ENCODE measurements around the gene ADAMTS19. TPM values are rescaled to one million over a fixed set of nuclear protein-coding genes. Genes with fewer than 3 reads are reported as not detected.

Gene ADAMTS19
- total and polyA plus RNA-seq, 2 of the 8 experiments (the other 6 are each of a cell fraction or from before 2014, with no cell fraction given) = 17.3 to 28.8 TPM

GRCh38 chr5:129459777-129460671 is at the start of gene ADAMTS19 (continued):
- no peak for TF ChIP-seq CHD7 (IDR thresholded peaks at IDR 0.05; ENCODE audit: insufficient replicate concordance, low read length)
- TF ChIP-seq MAFK (IDR thresholded peaks at IDR 0.05; ENCODE audit: low read depth, low read length) = no peak
- no peak for TF ChIP-seq RFX5 (IDR thresholded peaks at IDR 0.05; ENCODE audit: borderline replicate concordance, low read depth, low read length)
- no peak for TF ChIP-seq SP1 (IDR thresholded peaks at IDR 0.05; ENCODE audit: low read depth, low read length)
- TF ChIP-seq CEBPB (IDR thresholded peaks at IDR 0.05; ENCODE audit: low read depth, low read length) = no peak
- TF ChIP-seq ASH2L (IDR thresholded peaks at IDR 0.05; ENCODE audit: low read length) = peak; percentile 79
- TF ChIP-seq RXRA (IDR thresholded peaks at IDR 0.05; ENCODE audit: insufficient read depth, low read depth, low read length) = no peak
- peak; percentile 83 for TF ChIP-seq RBBP5 (IDR thresholded peaks at IDR 0.05; ENCODE audit: borderline replicate concordance, low read depth, low read length)
- TF ChIP-seq POLR2A (IDR thresholded peaks at IDR 0.05; ENCODE audit: control extremely low read depth in 1 of 2, low read depth in 2 of 2, low read length in 2 of 2) = peak; percentile 29 to 49
- no peak for TF ChIP-seq TEAD4 (IDR thresholded peaks at IDR 0.05; ENCODE audit: low read depth, low read length)
- TF ChIP-seq SUZ12 (IDR thresholded peaks at IDR 0.05; ENCODE audit: low read length) = peak; percentile 9; the same call in 1 of the 2 replicates
